Lung (tissue), 12 donors: ENCODE measurements around the gene ITPR1. TPM values are rescaled to one million over a fixed set of nuclear protein-coding genes. Genes with fewer than 3 reads are reported as not detected.

Experiments used
- ATAC-seq: fragments of 200-7000 bp; cut with Tn5 transposase; one replicate; pipeline ENCODE4 v1.9.1; 2020; ENCODE audit warnings: moderate number of reproducible peaks; ENCODE audit not compliant: insufficient read depth, low FRiP score
- DNase-seq, 3 donors: peaks; one replicate each; pipeline ENCODE4 v3.0.0-alpha.2; 2013 to 2017
- H3K27ac ChIP-seq, 2 donors: one replicate each; pipeline ENCODE4 v1.5.1; 2013; ENCODE audit warnings: mild to moderate bottlenecking in 2 of 2, moderate library complexity in 2 of 2, control low read depth in 1 of 2, inconsistent platforms in 1 of 2, low read depth in 1 of 2, low read length in 1 of 2
- H3K27me3 ChIP-seq, 3 donors: one replicate each; pipeline ENCODE4 v1.5.1; 2013; ENCODE audit warnings: low read length in 2 of 3; ENCODE audit not compliant: control insufficient read depth in 3 of 3, insufficient read depth in 3 of 3
- H3K36me3 ChIP-seq, 4 donors: one replicate each; pipeline ENCODE4 v1.5.1; 2013; ENCODE audit warnings: low read length in 4 of 4, mild to moderate bottlenecking in 1 of 4, moderate library complexity in 1 of 4; ENCODE audit not compliant: control insufficient read depth in 4 of 4, insufficient read depth in 4 of 4
- H3K4me1 ChIP-seq, 5 donors: one replicate each; pipeline ENCODE4 v1.5.1; 2013; ENCODE audit warnings: low read length in 5 of 5, mild to moderate bottlenecking in 2 of 5, moderate library complexity in 1 of 5; ENCODE audit not compliant: control insufficient read depth in 5 of 5, insufficient read depth in 5 of 5
- H3K4me3 ChIP-seq: one replicate; pipeline ENCODE4 v1.5.1; 2013; ENCODE audit warnings: mild to moderate bottlenecking, control low read depth, moderate library complexity
- H3K9ac ChIP-seq, 2 donors: one replicate each; pipeline ENCODE4 v1.5.1; 2013; ENCODE audit warnings: low read length in 2 of 2, control low read depth in 1 of 2; ENCODE audit not compliant: insufficient read depth in 1 of 2
- H3K9me3 ChIP-seq, 4 donors: one replicate each; pipeline ENCODE4 v1.5.1; 2013; ENCODE audit warnings: low read length in 3 of 4, mild to moderate bottlenecking in 1 of 4, moderate library complexity in 1 of 4; ENCODE audit not compliant: control insufficient read depth in 4 of 4, insufficient read depth in 3 of 4
- WGBS, 2 donors: extraction: QIAGEN DNeasy Blood & Tissue Kit; methylation state at CpG; one replicate each; pipeline ENCODE4 v1.1.7; 2013; 5-methylcytosine and 5-hydroxymethylcytosine counted together
- polyA plus RNA-seq, 2 donors: library from polyadenylated mRNA; stranded (reverse); fragments of 200-250 nt; gene quantifications; one replicate each; pipeline ENCODE4 v1.2.1, GENCODE V29; 2013
- total RNA-seq, 2 donors: library from RNA; depleted of rRNA in 1 of 2; stranded (reverse); fragments of >200 nt in 1 of 2; gene quantifications; one replicate each; pipeline ENCODE4 v1.2.1, GENCODE V29; 2014 to 2021
- TF ChIP-seq, protein P1 (sequence below): IDR thresholded peaks from 2 replicates; pipeline ENCODE4 v1.5.1; 2012; ENCODE audit warnings: mild to moderate bottlenecking; ENCODE audit errors: control extremely low read depth, extremely low read depth
- donor health status: control.
- donor health status: control.
- donor health status: Bipolar disorder and iron deficiency.
- donor health status: healthy.
- donor health status: DM: yes; HTN: yes; CAD: no.

The ITPR1 gene
- total and polyA plus RNA-seq, 4 donors = 12.4 to 152 (median 44.1) TPM

DNA sequence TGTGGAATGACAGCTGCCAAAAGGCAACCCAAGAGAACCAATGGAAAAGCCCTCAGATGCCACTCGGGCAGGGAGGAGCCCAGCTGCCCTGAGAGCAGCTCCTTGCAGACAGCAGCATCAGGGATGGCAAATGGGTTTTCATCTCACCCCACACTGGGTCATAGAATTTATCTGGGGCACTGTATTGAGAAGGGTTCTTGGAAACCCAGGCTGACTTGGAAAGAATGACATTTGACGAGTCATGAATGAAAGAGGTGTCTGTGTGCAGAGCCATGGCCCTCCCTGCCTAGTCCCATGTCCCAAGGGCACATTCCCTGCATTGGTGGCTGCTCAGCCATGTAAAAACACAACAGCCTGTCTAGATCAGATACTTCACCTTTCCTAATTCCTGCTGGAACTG lies 328.2 kb downstream of the ITPR1 start:
- Histone ChIP-seq H3K27me3 (no peaks in the 10 kb centered on the region), H3K27ac (no peak overlapping the region), H3K36me3 (peaks cover 0 to 19% (median 18%) of the 10 kb centered on the region in 4 donors), H3K4me1 (peaks cover 0 to 17% (median 5%) of the 10 kb centered on the region in 5 donors), H3K4me3 (no peak overlapping the region), H3K9me3 (peaks cover under 1 to 8% (median 3%) of the 10 kb centered on the region in 4 donors), H3K9ac (no peak overlapping the region)
- DNase-seq (no peak), ATAC-seq (no peak)
- WGBS, 2 donors = 95 to 98% methylated on average over 2 of the region's 2 CpGs
- TF ChIP-seq, protein P1, sequence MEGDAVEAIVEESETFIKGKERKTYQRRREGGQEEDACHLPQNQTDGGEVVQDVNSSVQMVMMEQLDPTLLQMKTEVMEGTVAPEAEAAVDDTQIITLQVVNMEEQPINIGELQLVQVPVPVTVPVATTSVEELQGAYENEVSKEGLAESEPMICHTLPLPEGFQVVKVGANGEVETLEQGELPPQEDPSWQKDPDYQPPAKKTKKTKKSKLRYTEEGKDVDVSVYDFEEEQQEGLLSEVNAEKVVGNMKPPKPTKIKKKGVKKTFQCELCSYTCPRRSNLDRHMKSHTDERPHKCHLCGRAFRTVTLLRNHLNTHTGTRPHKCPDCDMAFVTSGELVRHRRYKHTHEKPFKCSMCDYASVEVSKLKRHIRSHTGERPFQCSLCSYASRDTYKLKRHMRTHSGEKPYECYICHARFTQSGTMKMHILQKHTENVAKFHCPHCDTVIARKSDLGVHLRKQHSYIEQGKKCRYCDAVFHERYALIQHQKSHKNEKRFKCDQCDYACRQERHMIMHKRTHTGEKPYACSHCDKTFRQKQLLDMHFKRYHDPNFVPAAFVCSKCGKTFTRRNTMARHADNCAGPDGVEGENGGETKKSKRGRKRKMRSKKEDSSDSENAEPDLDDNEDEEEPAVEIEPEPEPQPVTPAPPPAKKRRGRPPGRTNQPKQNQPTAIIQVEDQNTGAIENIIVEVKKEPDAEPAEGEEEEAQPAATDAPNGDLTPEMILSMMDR = no peak

DNA sequence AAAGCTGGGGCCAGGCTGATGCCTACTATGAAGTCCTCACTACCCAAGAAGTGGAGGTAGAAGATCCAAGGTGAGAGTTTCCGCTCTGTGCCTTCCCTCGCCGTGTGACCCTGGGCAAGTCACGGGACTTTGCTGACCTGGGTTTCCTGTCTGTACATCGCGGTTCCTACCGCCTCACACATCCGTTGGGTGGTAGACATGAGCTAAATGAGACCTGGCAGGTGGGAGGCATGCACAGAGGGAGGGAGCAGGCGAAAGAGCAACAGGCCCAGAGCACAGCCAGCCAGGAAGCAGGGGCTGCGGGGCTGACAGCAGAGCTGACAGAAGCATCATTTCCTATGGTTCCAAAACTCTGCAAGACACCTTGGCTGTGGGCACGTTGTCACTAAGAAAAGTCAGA lies 328.8 kb downstream of the ITPR1 start:
- Histone ChIP-seq H3K36me3 (peaks cover 0 to 19% (median 14%) of the 10 kb centered on the region in 4 donors), H3K4me1 (peaks cover 0 to 22% (median 5%) of the 10 kb centered on the region in 5 donors), H3K4me3 (no peak overlapping the region), H3K27ac (no peak overlapping the region), H3K9ac (no peak overlapping the region), H3K27me3 (no peaks in the 10 kb centered on the region), H3K9me3 (peaks cover 0 to 7% (median 2%) of the 10 kb centered on the region in 4 donors)
- DNase-seq (no peak), ATAC-seq (no peak)
- 82 to 83% methylated on average over 11 of the region's 11 CpGs for WGBS, 2 donors
- TF ChIP-seq, protein P1 = no peak

DNA sequence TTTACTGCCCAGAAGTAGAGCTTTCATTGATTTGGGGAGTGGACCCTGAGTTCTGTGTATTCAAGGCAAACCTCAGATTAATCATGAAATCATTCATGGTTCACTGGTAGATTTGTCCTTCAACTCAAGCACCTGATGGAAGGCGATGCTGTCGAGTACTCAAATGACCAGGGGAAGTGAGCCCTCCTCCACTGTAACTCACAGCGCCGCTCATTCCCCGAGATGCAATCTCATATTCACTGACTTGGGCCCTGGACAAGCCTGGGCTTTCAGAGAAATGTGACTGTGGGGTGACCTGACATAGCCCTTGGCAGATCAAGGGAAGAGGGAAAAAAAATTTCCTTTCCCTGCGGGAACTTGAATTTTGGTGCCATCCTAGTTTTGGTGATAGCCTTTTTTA lies 329.4 kb downstream of the ITPR1 start:
- H3K9me3 ChIP-seq = peaks cover 0 to 2% (median under 1%) of the 10 kb centered on the region in 4 donors
- no peak overlapping the region for H3K4me3 ChIP-seq
- H3K27me3 ChIP-seq = no peaks in the 10 kb centered on the region
- peaks cover 0 to 19% (median 9%) of the 10 kb centered on the region in 4 donors for H3K36me3 ChIP-seq
- peaks cover 0 to 23% (median 5%) of the 10 kb centered on the region in 5 donors for H3K4me1 ChIP-seq
- WGBS, 2 donors = 93 to 96% methylated on average over 6 of the region's 6 CpGs
- no peak for ATAC-seq
- H3K27ac ChIP-seq = no peak overlapping the region
- H3K9ac ChIP-seq = no peak overlapping the region
- TF ChIP-seq, protein P1 = no peak
- no peak for DNase-seq

DNA sequence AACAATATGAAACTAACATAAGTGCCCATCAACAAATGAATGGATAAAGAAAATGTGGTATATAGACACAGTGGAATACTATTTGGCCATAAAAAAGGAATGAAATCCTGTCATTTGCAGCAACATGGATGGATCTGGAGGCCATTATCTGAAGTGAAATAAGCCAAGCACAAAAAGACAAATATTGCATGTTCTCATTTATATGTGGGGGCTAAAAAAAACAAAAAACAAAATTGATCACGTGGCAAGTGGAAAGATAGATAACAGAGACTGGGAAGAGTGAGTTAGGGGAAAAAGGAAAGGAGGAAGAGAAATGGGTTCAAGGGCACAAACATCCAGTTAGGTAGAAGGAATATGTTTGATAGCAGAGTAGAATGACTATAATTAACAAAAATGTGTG lies 330.2 kb downstream of the ITPR1 start:
- TF ChIP-seq, protein P1 = no peak
- no peak for DNase-seq
- no peak overlapping the region for H3K9ac ChIP-seq
- WGBS, 2 donors = 93 to 96% methylated on average over 1 of the region's 1 CpG
- H3K9me3 ChIP-seq = no peaks in the 10 kb centered on the region
- no peak for ATAC-seq
- H3K4me3 ChIP-seq = no peak overlapping the region
- H3K4me1 ChIP-seq = peaks cover 0 to 25% (median 5%) of the 10 kb centered on the region in 5 donors
- no peak overlapping the region for H3K27ac ChIP-seq
- H3K36me3 ChIP-seq = peaks cover 0 to 15% (median 3%) of the 10 kb centered on the region in 4 donors
- H3K27me3 ChIP-seq = no peaks in the 10 kb centered on the region
